Natural killer cell (primary cell): ENCODE data around the gene TTLL7. TPM values are rescaled to one million over a fixed set of nuclear protein-coding genes. Genes with fewer than 3 reads are reported as not detected.

Experiments used
- ATAC-seq, 3 donors: fragments of 150-1000 bp in 2 of 3; fragments of 200-7000 bp in 1 of 3; cut with Tn5 transposase; 1 replicate in 1 of 3; 2 replicates in 2 of 3; pipeline ENCODE4 v1.10.0; 2021; ENCODE audit warnings: mild to moderate bottlenecking in 2 of 3, moderate library complexity in 2 of 3
- DNase-seq, 2 donors: peaks; one replicate each; pipeline versions ENCODE4 v3.0.0 to v3.0.0-alpha.2; 2013 to 2021; ENCODE audit warnings: mixed read lengths in 1 of 2
- H3K27ac ChIP-seq: one replicate; pipeline ENCODE4 v1.5.1; 2013; ENCODE audit warnings: mild to moderate bottlenecking, low read length
- H3K27me3 ChIP-seq: one replicate; pipeline ENCODE4 v1.6.1; 2013; ENCODE audit warnings: low read length; ENCODE audit not compliant: control insufficient read depth, insufficient read depth
- H3K36me3 ChIP-seq: one replicate; pipeline ENCODE4 v1.6.1; 2013; ENCODE audit warnings: low read length; ENCODE audit not compliant: control insufficient read depth, insufficient read depth
- H3K4me1 ChIP-seq: one replicate; pipeline ENCODE4 v1.6.1; 2013; ENCODE audit warnings: low read length; ENCODE audit not compliant: control insufficient read depth, insufficient read depth
- H3K4me3 ChIP-seq: one replicate; pipeline ENCODE4 v1.5.1; 2013; ENCODE audit warnings: low read length
- H3K9me3 ChIP-seq: one replicate; pipeline ENCODE4 v1.6.1; 2013; ENCODE audit warnings: low read length; ENCODE audit not compliant: control insufficient read depth, insufficient read depth
- H3K27ac Mint-ChIP-seq, 2 donors: one replicate each; pipeline ENCODE4 v1.8.0; 2022; ENCODE audit warnings: mild to moderate bottlenecking in 2 of 2, mixed read lengths in 2 of 2, moderate library complexity in 1 of 2
- H3K27me3 Mint-ChIP-seq, 2 donors: one replicate each; pipeline ENCODE4 v1.8.0; 2022; ENCODE audit warnings: low read depth in 2 of 2, mixed read lengths in 2 of 2
- H3K36me3 Mint-ChIP-seq: one replicate; pipeline ENCODE4 v1.8.0; 2022; ENCODE audit warnings: mixed read lengths
- H3K4me1 Mint-ChIP-seq, 2 donors: one replicate each; pipeline ENCODE4 v1.8.0; 2022; ENCODE audit warnings: mixed read lengths in 2 of 2
- H3K4me3 Mint-ChIP-seq: one replicate; pipeline ENCODE4 v1.8.0; 2022; ENCODE audit warnings: mild to moderate bottlenecking, moderate library complexity, mixed read lengths
- H3K9me3 Mint-ChIP-seq, 2 donors: one replicate each; pipeline ENCODE4 v1.8.0; 2022; ENCODE audit warnings: mixed read lengths in 2 of 2
- CTCF ChIP-seq: fragments of 200-600 bp; IDR thresholded peaks from one replicate; pipeline ENCODE4 v1.8.0; 2022; ENCODE audit warnings: antibody characterized with exemption
- WGBS: methylation state at CpG from one replicate; pipeline ENCODE4 v1.1.7; 2013; ENCODE audit warnings: missing lambda C conversion rate; ENCODE audit not compliant: insufficient coverage; 5-methylcytosine and 5-hydroxymethylcytosine counted together
- intact Hi-C: fragments of 100-400 bp; cut with micrococcal nuclease; formaldehyde crosslinking; loops from one replicate; pipeline ENCODE4 v1.14.2; 2022
- total RNA-seq, 4 donors: library from RNA; stranded (reverse); fragments of 120-200 nt in 1 of 4; gene quantifications; one replicate each; pipeline versions ENCODE4 v1.2.3 to v1.2.4, GENCODE V29; 2013 to 2022

TTLL7 gene
- total RNA-seq, 3 donors from 2014 or later (not counting 1 experiment from before 2014, with no cell fraction given): 0.21 to 4.4 (median 0.25) TPM

GRCh38 chr1:84010136-84010535 is 11.2 kb upstream of the TTLL7 start:
- Histone ChIP-seq H3K27ac (no peak overlapping the region), H3K4me1 (no peaks in the 10 kb centered on the region), H3K27me3 (no peaks in the 10 kb centered on the region), H3K4me3 (no peak overlapping the region), H3K9me3 (no peaks in the 10 kb centered on the region), H3K36me3 (no peaks in the 10 kb centered on the region)
- Mint-ChIP-seq H3K4me3 (no peak overlapping the region), H3K4me1 (no peaks in the 10 kb centered on the region), H3K27ac (no peak overlapping the region), H3K9me3 (no peaks in the 10 kb centered on the region), H3K27me3 (peaks cover 11 to 23% of the 10 kb centered on the region in 2 donors), H3K36me3 (no peaks in the 10 kb centered on the region)
- 85% methylated on average over 1 of the region's 1 CpG for WGBS
- ATAC-seq (no peak), DNase-seq (no peak)
- no peak for TF ChIP-seq CTCF
- intact Hi-C loops: no loop called here

- Histone ChIP-seq H3K27ac (no peak overlapping the region), H3K27me3 (no peaks in the 10 kb centered on the region), H3K4me1 (no peaks in the 10 kb centered on the region), H3K4me3 (no peak overlapping the region), H3K9me3 (no peaks in the 10 kb centered on the region), H3K36me3 (no peaks in the 10 kb centered on the region)
- Mint-ChIP-seq H3K9me3 (no peaks in the 10 kb centered on the region), H3K27me3 (peaks cover 12 to 36% of the 10 kb centered on the region in 2 donors), H3K4me1 (no peaks in the 10 kb centered on the region), H3K4me3 (no peak overlapping the region), H3K27ac (no peak overlapping the region), H3K36me3 (no peaks in the 10 kb centered on the region)
- no peak for TF ChIP-seq CTCF
- DNase-seq: no peak
- 86% methylated on average over 5 of the region's 5 CpGs for WGBS
- no peak for ATAC-seq
- intact Hi-C loops: no loop called here
Observed at GRCh38 chr1:84008631-84009030, 9.7 kb upstream of the TTLL7 start.

GRCh38 chr1:84006591-84006990 is 7.7 kb upstream of the TTLL7 start:
- peaks cover 2% of the 10 kb centered on the region for H3K27me3 ChIP-seq
- no peaks in the 10 kb centered on the region for H3K4me1 Mint-ChIP-seq
- H3K4me1 ChIP-seq: no peaks in the 10 kb centered on the region
- H3K27ac Mint-ChIP-seq: no peak overlapping the region
- no peaks in the 10 kb centered on the region for H3K9me3 Mint-ChIP-seq
- no peak for DNase-seq
- peaks cover 16 to 49% of the 10 kb centered on the region in 2 donors for H3K27me3 Mint-ChIP-seq
- H3K9me3 ChIP-seq: no peaks in the 10 kb centered on the region
- H3K4me3 ChIP-seq: no peak overlapping the region
- TF ChIP-seq CTCF: no peak
- intact Hi-C loops: no loop called here
- 59% methylated on average over 2 of the region's 6 CpGs for WGBS
- H3K4me3 Mint-ChIP-seq: no peak overlapping the region
- no peak overlapping the region for H3K27ac ChIP-seq
- no peaks in the 10 kb centered on the region for H3K36me3 ChIP-seq
- no peaks in the 10 kb centered on the region for H3K36me3 Mint-ChIP-seq
- ATAC-seq: no peak

GRCh38 chr1:84001501-84001900 is 2.6 kb upstream of the TTLL7 start:
- DNase-seq: no peak
- no peaks in the 10 kb centered on the region for H3K36me3 Mint-ChIP-seq
- TF ChIP-seq CTCF: no peak
- intact Hi-C loops: no loop called here
- ATAC-seq: no peak
- peaks cover 12% of the 10 kb centered on the region for H3K4me1 ChIP-seq
- 81% methylated on average over 2 of the region's 2 CpGs for WGBS
- no peaks in the 10 kb centered on the region for H3K9me3 ChIP-seq
- peaks cover 12 to 14% of the 10 kb centered on the region in 2 donors for H3K4me1 Mint-ChIP-seq
- no peak overlapping the region for H3K4me3 ChIP-seq
- no peaks in the 10 kb centered on the region for H3K9me3 Mint-ChIP-seq
- no peak overlapping the region for H3K27ac ChIP-seq
- H3K36me3 ChIP-seq: no peaks in the 10 kb centered on the region
- no peak overlapping the region for H3K4me3 Mint-ChIP-seq
- peaks cover 33 to 68% of the 10 kb centered on the region in 2 donors for H3K27me3 Mint-ChIP-seq
- peaks cover 25% of the 10 kb centered on the region for H3K27me3 ChIP-seq
- no peak overlapping the region for H3K27ac Mint-ChIP-seq
